ENCODE results near the gene HBG1. TPM values are rescaled to one million over a fixed set of nuclear protein-coding genes. Genes with fewer than 3 reads are reported as not detected.
A peak's percentile ranks its signal among the peaks of the same experiment; 100 is the strongest.
"Not testable (repeated sequence)": the region's sequence is repeated elsewhere in the genome, so short reads cannot be mapped to it uniquely, and the experiment has no call there.

HBG1 gene
- total RNA-seq, result not detected

- not testable (repeated sequence) for DNase-seq (ENCODE audit: low read depth in 2 of 3, low spot score in 2 of 3)
These were observed at the start of gene HBG1 for GRCh38 chr11:5249807-5250396. HBG1 (minus strand) TSS chr11:5249857; CDS start chr11:5249804, 53 bp downstream.

DNA sequence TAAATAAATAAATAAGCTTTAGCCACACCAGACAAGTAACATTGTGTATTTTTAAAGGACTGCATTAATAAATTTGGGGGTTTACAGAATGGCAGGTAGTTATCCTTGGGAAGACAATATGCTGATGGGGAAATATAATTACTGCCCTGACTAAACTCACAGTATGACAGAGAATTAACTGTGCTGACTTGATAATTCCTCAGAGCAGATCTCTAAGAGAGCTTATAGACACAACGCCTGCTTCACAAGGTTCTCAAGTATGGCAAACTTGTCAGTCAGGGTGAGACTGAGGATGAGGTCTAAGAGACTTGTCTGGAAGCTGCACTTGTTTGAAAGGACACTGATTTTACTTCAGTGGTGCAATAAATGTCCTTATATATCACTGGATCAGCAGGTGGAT, 48.8 kb upstream of the HBG1 start:
- no peak for DNase-seq (ENCODE audit: low read depth in 2 of 3, low spot score in 2 of 3)

DNA sequence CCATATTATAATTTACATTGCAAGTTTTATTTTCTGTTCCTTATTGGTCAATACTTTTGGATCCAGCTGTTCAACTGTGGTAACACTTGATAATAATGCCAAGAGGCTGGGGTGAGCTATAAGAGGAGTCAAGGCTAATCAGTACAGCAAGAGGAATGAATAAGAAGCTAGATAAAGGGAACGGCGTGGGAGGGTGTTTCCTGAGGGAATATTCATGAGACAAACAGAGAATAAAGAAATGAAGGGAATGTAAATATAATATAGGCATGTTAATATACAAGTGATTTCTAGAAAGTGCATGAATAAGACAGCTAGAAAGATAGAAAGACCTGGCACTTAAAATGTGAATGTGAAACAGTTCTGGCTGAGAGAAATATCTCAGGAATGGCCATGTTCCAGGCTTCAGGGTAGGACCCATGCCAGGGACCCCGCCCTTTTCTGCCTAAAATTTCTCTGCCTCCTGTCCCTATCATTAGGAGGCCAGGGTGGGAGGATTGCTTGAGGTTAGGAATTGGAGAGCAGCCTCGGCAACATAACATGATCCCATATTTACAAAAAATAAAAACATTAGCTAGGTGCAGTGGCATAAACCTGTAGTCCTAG, 48.2 kb upstream of the HBG1 start:
- no peak for DNase-seq (ENCODE audit: low read depth in 2 of 3, low spot score in 2 of 3)

DNA sequence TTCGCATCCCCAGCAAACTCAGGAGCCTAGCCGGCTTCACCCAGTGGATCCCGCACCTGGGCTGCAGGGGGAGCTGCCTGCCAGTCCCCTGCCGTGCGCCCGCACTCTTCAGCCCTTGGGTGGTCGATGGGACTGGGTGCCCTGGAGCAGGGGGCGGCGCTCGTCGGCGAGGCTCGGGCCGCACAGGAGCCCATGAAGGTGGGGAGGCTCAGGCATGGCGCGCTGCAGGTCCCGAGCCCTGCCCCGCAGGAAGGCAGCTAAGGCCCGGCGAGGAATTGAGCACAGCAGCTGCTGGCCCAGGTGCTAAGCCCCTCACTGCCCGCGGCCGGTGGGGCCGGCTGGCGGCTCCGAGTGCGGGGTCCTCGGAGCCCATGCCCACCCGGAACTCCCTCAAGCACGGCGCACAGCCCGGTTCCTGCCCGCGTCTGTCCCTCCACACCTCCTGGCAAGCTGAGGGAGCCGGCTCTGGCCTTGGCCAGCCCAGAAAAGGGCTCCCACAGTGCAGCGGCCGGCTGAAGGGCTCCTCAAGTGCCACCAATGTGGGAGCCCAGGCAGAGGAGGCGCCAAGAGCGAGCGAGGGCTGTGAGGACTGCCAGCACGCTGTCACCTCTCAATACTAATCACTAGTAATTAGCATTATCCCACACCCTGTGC, 44.8 kb upstream of the HBG1 start:
- not testable (repeated sequence) for DNase-seq (ENCODE audit: low read depth in 2 of 3, low spot score in 2 of 3)

GRCh38 chr11:5293028-5293427, 43.4 kb upstream of the HBG1 start:
- no peak for DNase-seq (ENCODE audit: low read depth in 2 of 3, low spot score in 2 of 3)

GRCh38 chr11:5291207-5291838, 41.7 kb upstream of the HBG1 start:
- DNase-seq (ENCODE audit: low read depth in 2 of 3, low spot score in 2 of 3), result peak in 2 of 3 donors; percentile 53 to 71

GRCh38 chr11:5290106-5290505, 40.4 kb upstream of the HBG1 start:
- no peak for DNase-seq (ENCODE audit: low read depth in 2 of 3, low spot score in 2 of 3)

- DNase-seq (ENCODE audit: low read depth in 2 of 3, low spot score in 2 of 3), result no peak
These were observed 40.0 kb upstream of the HBG1 start for GRCh38 chr11:5289696-5290095.

- DNase-seq (ENCODE audit: low read depth in 2 of 3, low spot score in 2 of 3), result no peak
These were observed 39.4 kb upstream of the HBG1 start for GRCh38 chr11:5288906-5289550.

- DNase-seq (ENCODE audit: low read depth in 2 of 3, low spot score in 2 of 3), result peak in 1 of 3 donors; percentile 30
These were observed 38.6 kb upstream of the HBG1 start for GRCh38 chr11:5288108-5288905.

- DNase-seq (ENCODE audit: low read depth in 2 of 3, low spot score in 2 of 3), result no peak
These were observed 37.2 kb upstream of the HBG1 start for GRCh38 chr11:5286901-5287300.

DNA sequence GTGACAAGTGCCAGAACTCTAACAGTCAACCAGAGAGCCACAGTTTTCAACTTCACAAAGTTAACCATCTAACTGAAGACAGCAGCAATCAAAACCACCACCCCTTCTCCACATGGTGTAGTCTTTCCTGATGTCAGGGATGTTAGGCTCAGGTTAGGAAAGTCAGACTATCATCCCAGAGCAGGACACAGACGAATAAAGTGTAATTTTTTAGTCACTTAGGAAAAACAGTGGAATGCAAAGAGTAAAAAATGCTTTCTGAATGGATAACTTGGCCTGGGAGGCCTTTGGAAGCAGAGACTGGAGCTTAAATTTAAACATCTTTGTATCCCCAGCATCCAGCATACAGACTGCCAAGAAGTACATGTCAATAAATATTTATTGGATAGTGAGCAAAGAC, 36.7 kb upstream of the HBG1 start:
- DNase-seq (ENCODE audit: low read depth in 2 of 3, low spot score in 2 of 3), result no peak

GRCh38 chr11:5285703-5286340, 36.2 kb upstream of the HBG1 start:
- peak in 1 of 3 donors; percentile 16 for DNase-seq (ENCODE audit: low read depth in 2 of 3, low spot score in 2 of 3)

GRCh38 chr11:5284637-5285036, 35.0 kb upstream of the HBG1 start:
- DNase-seq (ENCODE audit: low read depth in 2 of 3, low spot score in 2 of 3), result peak in 1 of 3 donors; percentile 28

- no peak for DNase-seq (ENCODE audit: low read depth in 2 of 3, low spot score in 2 of 3)
These were observed 34.2 kb upstream of the HBG1 start for GRCh38 chr11:5283882-5284281.

DNA sequence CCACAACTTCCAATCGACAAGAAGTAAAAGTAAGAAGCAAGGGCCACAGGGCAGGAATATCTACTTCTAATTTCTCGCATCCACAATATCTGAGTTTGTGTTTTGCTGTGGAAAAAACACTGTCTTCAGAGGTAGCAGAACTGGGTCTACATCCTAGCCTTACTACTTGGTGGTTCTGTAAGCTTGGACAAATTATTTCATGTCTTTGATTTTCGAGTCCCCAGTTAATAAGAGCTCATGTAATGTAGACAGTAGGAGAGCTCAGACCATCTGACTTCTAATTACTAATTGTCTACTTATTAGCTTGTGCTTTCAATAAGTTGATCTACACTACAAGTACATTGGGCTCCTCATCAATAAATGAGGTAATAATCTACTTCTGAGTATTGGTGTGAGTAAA, 33.4 kb upstream of the HBG1 start:
- DNase-seq (ENCODE audit: low read depth in 2 of 3, low spot score in 2 of 3), result no peak

GRCh38 chr11:5282628-5283027, 33.0 kb upstream of the HBG1 start:
- no peak for DNase-seq (ENCODE audit: low read depth in 2 of 3, low spot score in 2 of 3)

GRCh38 chr11:5281596-5281995, 31.9 kb upstream of the HBG1 start:
- no peak for DNase-seq (ENCODE audit: low read depth in 2 of 3, low spot score in 2 of 3)

DNA sequence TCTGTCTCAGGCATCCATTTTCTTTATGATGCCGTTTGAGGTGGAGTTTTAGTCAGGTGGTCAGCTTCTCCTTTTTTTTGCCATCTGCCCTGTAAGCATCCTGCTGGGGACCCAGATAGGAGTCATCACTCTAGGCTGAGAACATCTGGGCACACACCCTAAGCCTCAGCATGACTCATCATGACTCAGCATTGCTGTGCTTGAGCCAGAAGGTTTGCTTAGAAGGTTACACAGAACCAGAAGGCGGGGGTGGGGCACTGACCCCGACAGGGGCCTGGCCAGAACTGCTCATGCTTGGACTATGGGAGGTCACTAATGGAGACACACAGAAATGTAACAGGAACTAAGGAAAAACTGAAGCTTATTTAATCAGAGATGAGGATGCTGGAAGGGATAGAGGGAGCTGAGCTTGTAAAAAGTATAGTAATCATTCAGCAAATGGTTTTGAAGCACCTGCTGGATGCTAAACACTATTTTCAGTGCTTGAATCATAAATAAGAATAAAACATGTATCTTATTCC, 31.0 kb upstream of the HBG1 start:
- peak in 2 of 3 donors; percentile 99 to 100 for DNase-seq (ENCODE audit: low read depth in 2 of 3, low spot score in 2 of 3)

All from hematopoietic multipotent progenitor cell (in vitro differentiated cells).